Stimulated activated CD8-positive, alpha-beta memory T cell treated with anti-CD3 and anti-CD28 coated beads, Interleukin-4, amount 100 ng/mL, for 48 hours (primary cell): ENCODE results near the gene SLCO1B1.
"Not testable (repeated sequence)": the region's sequence is repeated elsewhere in the genome, so short reads cannot be mapped to it uniquely, and the experiment has no call there.

Source experiments
- DNase-seq: peaks from one replicate; pipeline ENCODE4 v3.0.0-alpha.2; 2020

SLCO1B1 gene, protein sequence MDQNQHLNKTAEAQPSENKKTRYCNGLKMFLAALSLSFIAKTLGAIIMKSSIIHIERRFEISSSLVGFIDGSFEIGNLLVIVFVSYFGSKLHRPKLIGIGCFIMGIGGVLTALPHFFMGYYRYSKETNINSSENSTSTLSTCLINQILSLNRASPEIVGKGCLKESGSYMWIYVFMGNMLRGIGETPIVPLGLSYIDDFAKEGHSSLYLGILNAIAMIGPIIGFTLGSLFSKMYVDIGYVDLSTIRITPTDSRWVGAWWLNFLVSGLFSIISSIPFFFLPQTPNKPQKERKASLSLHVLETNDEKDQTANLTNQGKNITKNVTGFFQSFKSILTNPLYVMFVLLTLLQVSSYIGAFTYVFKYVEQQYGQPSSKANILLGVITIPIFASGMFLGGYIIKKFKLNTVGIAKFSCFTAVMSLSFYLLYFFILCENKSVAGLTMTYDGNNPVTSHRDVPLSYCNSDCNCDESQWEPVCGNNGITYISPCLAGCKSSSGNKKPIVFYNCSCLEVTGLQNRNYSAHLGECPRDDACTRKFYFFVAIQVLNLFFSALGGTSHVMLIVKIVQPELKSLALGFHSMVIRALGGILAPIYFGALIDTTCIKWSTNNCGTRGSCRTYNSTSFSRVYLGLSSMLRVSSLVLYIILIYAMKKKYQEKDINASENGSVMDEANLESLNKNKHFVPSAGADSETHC

DNA sequence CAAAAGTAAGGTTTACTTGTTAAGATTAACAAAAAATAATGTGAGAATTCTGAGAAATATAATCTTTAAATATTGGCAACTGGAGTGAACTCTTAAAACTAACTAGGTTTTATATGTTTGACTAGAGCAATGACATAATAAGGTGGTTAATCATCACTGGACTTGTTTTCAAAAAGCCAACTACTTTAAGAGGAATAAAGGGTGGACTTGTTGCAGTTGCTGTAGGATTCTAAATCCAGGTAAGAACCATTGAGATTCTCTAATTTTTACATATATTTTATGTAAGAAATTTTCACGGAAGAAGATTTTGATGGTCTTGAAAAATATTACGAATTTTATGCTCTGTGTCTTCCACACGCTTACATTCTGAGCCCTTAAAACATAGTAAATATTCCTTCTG lies at the start of gene SLCO1B1:
Gene SLCO1B1, plus strand, starts transcription at position 197 of the 400 bp plus-strand sequence. CDS start 10,381 bp downstream, outside the sequence.
- DNase-seq = no peak

DNA sequence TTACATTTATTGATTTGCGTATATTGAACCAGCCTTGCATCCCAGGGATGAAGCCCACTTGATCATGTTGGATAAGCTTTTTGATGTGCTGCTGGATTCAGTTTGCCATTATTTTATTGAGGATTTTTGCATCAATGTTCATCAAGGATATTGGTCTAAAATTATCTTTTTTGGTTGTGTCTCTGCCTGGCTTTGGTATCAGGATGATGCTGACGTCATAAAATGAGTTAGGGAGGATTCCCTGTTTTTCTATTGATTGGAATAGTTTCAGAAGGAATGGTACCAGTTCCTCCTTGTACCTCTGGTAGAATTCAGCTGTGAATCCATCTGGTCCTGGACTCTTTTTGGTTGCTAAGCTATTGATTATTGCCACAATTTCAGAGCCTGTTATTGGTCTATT lies 46.2 kb upstream of the SLCO1B1 start:
- not testable (repeated sequence) for DNase-seq

DNA sequence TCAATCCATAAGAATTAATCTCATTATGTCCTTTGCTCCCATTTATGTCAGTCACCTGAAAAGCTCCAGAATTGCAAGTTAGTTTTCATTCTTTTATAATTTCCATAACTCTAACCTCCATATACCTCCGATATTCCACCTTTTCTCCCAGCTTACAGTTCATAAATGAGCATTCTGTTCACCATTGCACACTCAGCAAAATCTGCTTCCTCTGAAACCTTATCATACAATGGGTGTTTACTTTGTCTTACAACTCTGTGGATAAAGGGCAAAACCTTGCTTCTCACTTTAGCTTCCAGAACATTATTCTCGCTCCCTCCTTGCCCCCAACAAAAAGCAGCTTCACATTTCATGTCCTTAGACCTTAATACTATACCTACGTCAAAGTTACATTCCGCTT lies 19.3 kb upstream of the SLCO1B1 start:
- DNase-seq = no peak

DNA sequence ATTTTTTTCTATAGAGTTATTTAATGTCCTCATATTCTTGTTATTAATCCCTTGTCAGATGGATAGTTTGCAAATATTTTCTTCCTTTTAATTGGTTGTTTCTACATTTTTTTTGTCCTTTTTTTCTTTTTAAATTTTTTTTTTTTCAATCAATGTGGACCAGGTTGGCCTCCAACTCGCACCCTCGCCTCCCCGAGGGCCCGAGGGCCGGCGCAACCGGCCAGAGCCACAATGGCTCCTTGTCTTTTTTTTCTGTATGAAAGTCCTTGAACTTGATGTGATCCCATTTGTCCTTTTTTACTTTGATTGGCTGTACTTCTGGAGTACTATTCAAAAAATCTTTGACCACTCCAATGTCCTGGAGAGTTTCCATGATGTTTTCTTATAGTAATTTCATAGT lies 17.7 kb upstream of the SLCO1B1 start:
- no peak for DNase-seq

DNA sequence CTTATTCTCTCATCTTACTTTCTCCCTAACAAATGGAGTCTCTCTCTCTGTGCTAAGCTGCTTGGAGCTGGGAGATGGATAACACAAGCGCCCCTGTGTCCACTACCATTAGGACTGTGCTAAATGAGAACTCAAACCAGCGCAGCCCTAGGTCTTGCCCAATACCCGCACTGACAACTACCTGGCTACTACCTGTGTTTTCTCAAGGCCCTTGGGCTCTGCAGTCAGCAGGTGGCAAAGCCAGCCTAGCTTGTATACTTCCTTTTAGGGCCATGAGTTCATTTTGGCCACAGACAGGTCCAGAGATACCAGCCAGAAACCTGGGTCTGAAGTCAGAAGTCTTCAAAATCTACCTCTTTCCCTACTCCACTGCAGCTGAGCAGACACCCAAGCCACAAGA lies 13.0 kb upstream of the SLCO1B1 start:
- DNase-seq = no peak

DNA sequence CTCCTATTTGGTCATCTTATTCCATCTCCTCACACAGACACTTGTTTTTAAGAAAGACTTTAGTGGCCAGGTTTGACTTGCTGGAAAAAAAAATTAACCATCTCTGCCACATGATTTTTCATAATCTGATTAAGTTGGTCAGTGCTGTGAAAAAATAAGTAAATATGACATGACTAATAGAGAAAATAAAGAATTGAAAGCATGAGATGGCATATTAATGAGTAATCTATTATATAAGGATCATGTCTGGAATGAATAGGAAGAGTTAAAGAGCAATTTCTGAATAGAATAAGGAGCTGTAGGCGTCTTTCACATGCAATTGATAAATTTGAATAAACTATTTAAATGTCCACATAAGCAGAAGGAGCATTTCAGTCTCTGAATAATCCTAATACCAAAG lies 12.2 kb upstream of the SLCO1B1 start:
- no peak for DNase-seq

DNA sequence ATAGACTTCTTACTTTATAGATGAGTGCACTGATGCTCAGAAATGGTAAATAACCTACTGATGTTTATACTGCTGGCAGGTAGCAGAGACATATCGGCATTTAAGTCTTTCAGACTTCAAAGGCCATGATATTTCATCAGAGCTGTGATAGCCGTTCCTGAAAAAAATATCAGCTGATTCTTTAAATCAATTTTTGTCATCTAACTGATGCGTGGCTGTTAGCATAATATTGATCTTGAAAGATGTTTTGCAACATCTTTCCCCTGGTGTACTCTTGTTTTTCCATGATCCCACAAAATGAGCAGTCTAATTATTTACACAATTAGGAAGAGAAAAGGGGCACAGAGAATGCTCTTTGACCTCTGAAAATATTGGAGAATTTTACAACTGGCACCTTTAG lies 1.6 kb upstream of the SLCO1B1 start:
- DNase-seq = no peak

DNA sequence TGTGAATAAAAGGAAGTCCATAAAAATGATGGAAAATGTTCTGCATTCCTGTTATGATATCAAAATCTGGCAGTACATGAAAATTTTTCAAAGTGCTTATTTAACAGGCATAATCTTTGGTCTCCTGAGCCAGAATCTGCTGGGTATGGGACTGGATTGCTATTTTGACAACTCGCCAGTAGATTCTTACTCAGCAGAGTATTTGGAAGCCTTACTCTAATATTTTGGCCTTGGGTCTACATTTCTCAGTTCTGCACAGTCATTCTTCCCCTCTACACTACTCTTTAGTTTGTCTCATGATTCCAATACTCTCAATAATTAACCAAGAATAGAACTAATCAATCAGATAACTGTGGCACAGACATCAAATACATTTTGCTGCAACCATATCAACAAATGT lies 1.1 kb upstream of the SLCO1B1 start:
- DNase-seq = no peak

DNA sequence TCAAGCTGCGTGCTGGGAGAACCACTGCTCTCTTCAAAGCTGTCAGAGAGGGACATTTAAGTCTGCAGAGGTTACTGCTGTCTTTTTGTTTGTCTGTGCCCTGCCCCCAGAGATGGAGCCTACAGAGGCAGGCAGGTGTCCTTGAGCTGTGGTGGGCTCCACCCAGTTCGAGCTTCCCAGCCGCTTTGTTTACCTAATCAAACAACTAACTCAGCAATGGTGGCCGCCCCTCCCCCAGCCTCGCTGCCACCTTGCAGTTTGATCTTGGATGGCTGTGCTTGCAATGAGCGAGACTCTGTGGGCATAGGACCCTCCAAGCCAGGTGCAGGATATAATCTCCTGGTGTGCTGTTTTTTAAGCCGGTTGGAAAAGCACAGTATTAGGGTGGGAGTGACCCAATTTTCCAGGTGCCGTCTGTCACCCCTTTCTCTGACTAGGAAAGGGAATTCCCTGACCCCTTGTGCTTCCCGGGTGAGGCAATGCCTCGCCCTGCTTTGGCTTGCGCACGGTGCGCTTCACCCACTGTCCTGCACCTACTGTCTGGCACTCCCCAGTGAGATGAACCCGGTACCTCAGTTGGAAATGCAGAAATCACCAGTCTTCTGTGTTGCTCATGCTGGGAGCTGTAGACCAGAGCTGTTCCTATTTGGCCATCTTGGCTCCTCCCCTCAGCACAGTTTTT lies 6.5 kb downstream of the SLCO1B1 start:
- not testable (repeated sequence) for DNase-seq

DNA sequence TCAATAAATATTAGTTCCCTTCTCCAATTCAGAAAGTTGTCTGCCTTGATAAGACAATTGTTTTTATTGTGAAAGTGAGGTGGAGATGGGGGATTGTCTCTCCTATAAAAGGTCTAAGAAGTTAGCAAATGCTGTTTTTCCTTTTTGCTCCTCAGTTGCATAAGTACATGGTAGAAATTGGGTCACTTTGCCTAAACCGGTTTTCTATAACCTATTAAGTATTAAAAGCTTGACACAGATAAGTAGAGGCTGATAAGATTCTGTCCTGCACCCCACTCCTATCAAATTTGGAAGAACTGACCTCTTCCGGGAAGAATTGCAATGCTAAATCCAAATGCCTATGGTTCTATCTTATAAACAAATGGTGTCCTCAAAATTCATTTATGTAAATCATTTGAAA lies 7.0 kb downstream of the SLCO1B1 start:
- DNase-seq = no peak

DNA sequence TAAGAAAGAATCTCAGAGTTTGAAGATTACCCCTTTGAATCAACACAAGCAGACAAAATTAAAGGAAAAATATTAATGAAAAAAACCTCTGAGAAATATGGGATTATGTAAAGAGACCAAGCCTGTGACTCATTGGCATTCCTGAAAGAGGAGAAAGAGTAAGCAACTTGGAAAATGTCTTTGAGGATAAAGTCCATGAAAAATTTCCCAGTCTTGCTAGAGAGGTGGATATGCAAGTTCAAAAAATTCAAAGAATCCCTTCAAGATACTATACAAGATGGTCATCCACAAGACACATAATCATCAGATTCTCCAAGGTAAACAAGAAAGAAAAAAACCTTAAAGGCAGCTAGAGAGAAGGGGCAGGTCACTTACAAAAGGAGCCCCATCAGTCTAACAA lies 13.3 kb downstream of the SLCO1B1 start:
- DNase-seq = no peak

DNA sequence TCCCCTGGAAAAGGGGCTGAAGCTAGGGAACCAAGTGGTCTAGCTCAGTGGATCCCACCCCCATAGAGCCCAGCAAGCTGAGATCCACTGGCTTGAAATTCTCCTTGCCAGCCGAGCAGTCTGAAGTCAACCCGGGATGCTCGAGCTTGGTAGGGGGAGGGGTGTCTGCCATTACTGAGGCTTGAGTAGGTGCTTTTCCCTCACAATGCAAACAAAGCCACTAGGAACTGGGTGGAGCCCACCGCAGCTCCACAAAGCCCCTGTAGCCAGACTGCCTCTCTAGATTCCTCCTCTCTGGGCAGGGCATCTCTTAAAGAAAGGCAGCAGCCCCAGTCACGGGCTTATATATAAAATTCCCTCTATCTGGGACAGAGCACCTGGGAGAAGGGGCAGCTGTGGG lies 18.9 kb downstream of the SLCO1B1 start:
- DNase-seq = not testable (repeated sequence)

DNA sequence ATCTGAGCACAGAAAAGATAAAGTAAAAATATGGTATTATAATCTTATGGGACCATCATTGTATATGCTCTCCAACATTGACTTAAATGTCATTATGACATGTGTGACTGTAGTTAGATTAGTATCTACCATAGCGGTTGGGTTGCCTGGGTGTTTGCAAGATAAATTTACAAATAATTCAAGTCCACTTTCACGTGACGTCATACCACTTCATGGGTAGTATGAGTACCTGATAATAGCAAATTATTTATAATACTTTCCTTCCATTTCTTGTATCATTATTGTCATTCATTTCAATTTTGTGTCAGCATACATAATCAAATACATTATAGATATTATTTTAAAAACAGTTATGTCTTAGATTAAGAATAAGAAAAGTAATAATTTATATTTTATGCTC lies 20.2 kb downstream of the SLCO1B1 start:
- no peak for DNase-seq

DNA sequence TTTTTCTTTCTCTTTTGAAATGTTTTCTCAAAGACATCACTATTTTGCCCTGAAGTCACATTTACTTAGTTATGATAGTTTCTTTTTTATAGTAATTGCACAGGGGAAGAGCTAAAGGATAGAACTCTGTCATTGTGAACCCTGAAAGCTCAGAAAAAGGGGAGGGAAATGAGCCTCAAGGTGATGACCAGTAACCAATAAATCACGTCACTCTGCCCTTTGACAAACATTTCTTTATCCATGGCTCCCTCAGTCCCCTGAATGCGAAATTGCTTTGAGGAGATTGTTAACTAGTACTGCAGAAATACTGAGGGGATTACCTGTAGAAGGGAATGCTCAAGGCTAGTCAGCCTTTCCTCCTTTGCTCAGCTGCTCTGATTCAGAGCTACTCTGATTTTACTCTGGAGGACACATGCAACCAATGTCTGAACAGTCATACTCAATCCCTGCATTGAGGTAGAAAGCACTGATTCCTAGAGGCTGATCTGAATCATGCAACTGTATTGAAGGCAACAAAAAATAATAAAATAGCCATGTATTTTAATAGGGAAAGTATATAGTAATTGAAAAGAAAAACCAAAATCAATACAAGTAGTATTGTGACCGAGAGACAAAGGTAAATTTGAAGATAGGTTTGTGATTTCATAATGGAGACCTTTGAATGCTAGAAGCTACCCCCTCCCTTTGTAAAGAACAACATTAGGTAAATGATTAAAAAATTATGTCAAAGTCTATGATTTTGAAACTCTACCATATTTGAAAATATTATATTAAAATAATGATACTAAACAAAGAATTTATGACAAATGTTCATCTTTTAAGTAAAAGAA lies 24.7 kb downstream of the SLCO1B1 start:
- no peak for DNase-seq

DNA sequence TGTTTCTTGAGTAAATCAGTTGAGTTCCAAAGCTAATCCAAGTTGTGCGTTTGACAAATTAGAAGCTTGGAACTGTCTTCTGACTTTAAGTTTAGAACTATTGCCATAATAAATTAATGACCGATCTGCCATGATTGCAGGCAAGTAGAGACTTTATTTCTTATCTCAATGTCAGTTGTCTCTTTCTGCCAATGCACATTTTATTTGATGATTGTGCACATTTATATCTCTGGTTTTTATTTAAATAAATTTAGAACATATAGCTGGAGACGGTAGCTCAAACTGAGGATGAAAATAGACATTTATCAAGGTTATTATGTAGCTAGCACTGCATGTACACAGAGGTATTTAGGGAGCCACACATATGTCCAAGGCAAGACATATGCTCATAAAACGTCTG lies 34.1 kb downstream of the SLCO1B1 start:
- no peak for DNase-seq

DNA sequence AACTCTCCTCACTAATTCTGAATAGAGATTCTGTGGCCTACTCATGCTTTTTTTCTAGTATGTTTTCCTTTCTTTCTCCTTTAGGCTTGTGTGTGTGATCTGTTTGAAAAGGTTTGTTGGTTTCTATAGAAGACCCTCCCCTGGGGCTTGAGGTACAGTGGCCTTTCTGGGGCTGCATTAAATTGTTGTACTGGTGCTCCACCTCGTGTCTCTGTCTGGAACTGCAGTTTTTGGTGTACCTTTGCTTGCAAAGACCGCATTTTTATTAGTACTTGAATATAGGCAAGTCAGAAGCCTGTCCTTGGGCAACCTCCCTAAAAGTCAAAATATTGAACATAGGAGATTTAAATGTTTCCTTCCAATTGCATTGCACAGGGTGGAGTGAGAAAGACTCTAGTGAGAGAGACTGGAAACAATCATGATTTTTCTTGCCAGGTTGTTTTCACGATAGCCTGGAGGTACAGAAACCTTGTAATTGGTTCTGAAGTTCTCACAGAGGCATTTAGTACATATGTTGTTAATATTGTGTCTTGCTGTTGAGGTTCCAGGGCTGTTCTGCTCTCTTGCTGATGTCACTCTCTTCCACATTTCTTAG lies 39.0 kb downstream of the SLCO1B1 start:
- DNase-seq = peak; percentile 68

DNA sequence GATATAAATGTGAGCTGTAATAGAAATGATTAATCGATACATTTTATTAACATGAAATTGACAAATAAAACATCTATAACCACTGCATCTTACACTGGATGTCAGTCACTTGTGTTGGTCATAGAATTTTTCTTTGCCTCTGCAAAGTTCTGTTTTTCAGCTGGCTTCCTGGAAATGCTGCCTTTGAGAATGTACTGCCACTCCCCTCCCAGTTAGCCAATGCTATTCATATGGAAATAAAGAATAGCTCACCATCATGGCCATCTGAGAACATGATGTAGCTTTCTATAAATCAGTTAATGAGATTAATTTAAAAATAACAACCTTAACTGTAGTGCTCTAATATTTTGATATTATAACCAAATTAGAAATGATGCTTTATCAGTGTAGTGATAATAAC lies 41.1 kb downstream of the SLCO1B1 start:
- no peak for DNase-seq

DNA sequence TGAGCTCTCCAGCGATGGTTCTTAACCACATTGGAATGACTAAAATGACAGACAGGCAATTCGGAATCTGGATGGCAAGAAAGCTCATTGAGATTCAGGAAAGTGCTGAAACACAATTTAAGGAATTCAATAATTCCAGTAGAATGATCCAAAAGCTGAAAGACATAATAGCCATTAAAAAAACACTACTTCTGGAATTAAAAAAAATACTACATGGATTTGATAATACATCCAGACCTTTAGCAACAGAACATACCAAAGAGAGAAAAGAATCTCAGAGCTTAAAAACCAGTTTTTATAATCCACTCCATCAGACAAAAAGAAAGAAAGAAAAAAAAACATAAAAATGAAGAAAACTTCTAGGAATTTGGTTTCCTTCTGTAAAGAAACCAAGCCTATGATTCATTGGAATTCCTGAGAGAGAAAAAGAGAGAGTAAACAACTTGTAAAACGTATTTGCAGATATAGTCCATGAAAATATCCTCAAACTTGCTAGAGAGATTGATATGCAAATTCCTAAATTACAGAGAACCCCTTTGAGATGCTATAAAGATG lies 52.8 kb downstream of the SLCO1B1 start:
- DNase-seq = no peak

DNA sequence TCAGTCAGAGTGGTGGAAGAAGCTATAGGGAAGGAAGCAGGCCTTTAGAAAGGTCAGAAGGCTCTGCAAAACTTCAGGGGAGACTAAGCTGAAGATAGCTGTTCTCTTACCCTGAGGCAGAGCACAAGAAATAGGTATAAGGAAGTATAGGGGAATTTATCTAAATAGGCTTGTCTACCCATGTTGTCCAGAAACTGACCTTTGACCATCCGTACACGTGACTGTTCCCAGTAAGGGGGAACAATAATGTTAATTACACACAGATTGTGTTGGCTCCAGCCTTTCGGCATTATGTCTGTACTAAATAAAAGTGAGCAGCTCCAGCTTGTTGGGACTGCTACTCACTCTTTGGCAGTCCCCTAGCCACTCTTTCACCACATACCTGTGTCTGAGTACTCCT lies 59.0 kb downstream of the SLCO1B1 start:
- DNase-seq = no peak

DNA sequence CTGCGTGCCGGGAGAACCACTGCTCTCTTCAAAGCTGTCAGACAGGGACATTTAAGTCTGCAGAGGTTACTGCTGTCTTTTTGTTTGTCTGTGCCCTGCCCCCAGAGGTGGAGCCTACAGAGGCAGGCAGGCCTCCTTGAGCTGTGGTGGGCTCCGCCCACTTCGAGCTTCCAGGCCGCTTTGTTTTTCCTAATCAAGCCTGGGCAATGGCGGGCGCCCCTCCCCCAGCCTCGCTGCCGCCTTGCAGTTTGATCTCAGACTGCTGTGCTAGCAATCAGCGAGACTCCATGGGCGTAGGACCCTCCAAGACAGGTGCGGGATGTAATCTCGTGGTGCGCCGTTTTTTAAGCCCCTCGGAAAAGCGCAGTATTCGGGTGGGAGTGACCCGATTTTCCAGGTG lies 83.4 kb downstream of the SLCO1B1 start:
- not testable (repeated sequence) for DNase-seq

DNA sequence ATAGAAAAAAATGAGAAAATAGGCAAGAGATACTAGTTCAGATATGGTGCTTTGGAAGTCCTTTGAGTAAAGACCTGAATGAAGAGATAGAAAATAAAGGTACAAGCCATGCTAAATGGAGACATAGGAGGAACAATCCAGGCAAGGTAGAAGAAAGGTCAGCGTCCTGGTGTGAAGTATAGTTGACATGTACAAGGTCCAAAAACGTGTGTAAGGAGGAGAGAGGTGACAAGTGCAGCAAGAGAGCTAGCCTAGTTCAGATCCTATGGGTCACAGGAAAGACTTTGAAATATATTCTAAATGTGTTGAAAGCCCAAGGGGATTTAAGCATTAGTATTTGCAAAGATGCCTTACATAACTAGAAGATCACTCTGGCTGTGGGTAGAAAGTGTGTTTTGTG lies 88.2 kb downstream of the SLCO1B1 start:
- DNase-seq = no peak

DNA sequence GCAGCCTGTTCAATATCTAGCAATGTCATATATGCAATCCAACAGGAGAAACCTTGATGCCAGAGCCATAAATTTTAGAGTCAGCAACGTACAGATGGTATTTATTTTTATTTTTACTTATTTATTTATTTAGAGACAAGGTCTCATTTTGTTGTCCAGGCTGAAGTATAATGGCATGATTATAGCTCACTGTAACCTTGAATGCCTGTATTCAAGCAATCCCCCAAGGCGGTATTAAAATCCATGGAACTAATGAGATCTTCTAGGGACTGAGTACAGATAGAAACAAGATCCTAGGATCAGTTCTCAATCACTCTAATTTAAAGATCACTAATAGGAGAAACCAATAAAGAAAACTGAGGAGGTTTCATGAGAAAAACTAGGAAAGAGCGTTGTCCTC lies 89.3 kb downstream of the SLCO1B1 start:
- no peak for DNase-seq
